Neutrophil (primary cell): ENCODE measurements around the gene HIBCH.
"Not testable (repeated sequence)": the region's sequence is repeated elsewhere in the genome, so short reads cannot be mapped to it uniquely, and the experiment has no call there.

ENCODE experiments used
- H3K27ac ChIP-seq: fragments of 200-600 bp; sonication (generic); 2 replicates; pipeline ENCODE4 v1.5.1; 2016; ENCODE audit warnings: mild to moderate bottlenecking, moderate library complexity
- H3K27me3 ChIP-seq: fragments of 200-600 bp; sonication (generic); 2 replicates; pipeline ENCODE4 v1.6.0; 2016; ENCODE audit warnings: mild to moderate bottlenecking
- H3K36me3 ChIP-seq: fragments of 200-600 bp; sonication (generic); 2 replicates; pipeline ENCODE4 v1.5.1; 2017
- H3K4me1 ChIP-seq, 2 experiments: fragments of 200-600 bp in 1 of 2; sonication (generic) in 1 of 2; 1 replicate in 1 of 2; 2 replicates in 1 of 2; pipeline versions ENCODE4 v1.5.1 to v1.6.1; 2013 to 2016; ENCODE audit warnings: low read depth in 1 of 2, low read length in 1 of 2, mild to moderate bottlenecking in 1 of 2, moderate library complexity in 1 of 2; ENCODE audit not compliant: control insufficient read depth in 1 of 2, insufficient read depth in 1 of 2
- H3K4me3 ChIP-seq, 2 experiments: fragments of 200-600 bp in 1 of 2; sonication (generic) in 1 of 2; 1 replicate in 1 of 2; 2 replicates in 1 of 2; pipeline ENCODE4 v1.5.1; 2013 to 2016; ENCODE audit warnings: low read depth in 1 of 2, low read length in 1 of 2, mild to moderate bottlenecking in 1 of 2, moderate library complexity in 1 of 2
- H3K9me3 ChIP-seq: fragments of 200-600 bp; sonication (generic); 2 replicates; pipeline ENCODE4 v1.5.1; 2016
- TF ChIP-seq, protein P1 (sequence below): fragments of 200-600 bp; sonication (generic); IDR thresholded peaks from 2 replicates; pipeline ENCODE4 v1.5.1; 2016; ENCODE audit warnings: antibody characterized with exemption

HIBCH gene

DNA sequence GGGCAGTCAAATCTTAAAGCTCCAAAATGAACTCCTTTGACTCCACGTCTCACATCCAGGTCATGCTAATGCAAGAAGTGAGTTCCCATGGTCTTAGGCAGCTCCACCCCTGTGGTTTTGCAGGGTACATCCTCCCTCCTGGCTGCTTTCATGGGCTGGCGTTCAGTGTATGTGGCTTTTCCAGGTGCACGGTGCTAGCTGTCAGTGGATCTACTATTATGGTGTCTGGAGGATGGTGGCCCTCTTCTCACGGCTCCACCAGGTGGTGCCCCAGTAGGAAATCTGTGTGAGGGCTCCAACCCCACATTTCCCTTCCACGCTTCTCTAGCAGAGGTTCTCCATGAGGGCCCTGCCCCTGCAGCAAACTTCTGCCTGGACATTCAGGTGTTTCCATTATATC lies 151.9 kb downstream of the HIBCH start:
- no peak overlapping the region for H3K4me3 ChIP-seq
- TF ChIP-seq, protein P1, sequence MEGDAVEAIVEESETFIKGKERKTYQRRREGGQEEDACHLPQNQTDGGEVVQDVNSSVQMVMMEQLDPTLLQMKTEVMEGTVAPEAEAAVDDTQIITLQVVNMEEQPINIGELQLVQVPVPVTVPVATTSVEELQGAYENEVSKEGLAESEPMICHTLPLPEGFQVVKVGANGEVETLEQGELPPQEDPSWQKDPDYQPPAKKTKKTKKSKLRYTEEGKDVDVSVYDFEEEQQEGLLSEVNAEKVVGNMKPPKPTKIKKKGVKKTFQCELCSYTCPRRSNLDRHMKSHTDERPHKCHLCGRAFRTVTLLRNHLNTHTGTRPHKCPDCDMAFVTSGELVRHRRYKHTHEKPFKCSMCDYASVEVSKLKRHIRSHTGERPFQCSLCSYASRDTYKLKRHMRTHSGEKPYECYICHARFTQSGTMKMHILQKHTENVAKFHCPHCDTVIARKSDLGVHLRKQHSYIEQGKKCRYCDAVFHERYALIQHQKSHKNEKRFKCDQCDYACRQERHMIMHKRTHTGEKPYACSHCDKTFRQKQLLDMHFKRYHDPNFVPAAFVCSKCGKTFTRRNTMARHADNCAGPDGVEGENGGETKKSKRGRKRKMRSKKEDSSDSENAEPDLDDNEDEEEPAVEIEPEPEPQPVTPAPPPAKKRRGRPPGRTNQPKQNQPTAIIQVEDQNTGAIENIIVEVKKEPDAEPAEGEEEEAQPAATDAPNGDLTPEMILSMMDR: no peak

DNA sequence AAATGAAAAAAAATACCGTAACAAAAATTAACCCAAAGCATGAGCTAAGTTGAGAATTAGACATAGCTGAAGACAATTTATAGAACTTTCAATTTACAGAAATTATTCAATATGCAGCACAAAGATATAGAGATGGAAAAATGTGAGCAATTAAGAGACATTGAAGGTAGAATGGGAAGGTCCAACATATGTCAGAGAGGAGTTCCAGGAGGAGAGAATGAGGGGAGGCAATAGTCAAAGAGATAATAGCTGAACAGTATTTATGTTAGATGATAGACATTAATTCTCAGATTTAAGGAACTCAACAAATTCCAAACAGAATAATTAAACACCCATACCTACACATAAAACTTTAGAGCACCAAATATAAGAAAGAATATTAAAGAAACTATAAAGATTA lies 154.1 kb downstream of the HIBCH start:
- TF ChIP-seq, protein P1: no peak
- no peak overlapping the region for H3K27ac ChIP-seq
- H3K27me3 ChIP-seq: no peaks in the 10 kb centered on the region
- H3K4me3 ChIP-seq: no peak overlapping the region
- H3K36me3 ChIP-seq: no peaks in the 10 kb centered on the region
- H3K9me3 ChIP-seq: no peaks in the 10 kb centered on the region
- H3K4me1 ChIP-seq: no peaks in the 10 kb centered on the region

More for the DNA sequence above, 151.9 kb downstream of the HIBCH start:
- Histone ChIP-seq H3K9me3 (no peaks in the 10 kb centered on the region), H3K4me1 (no peaks in the 10 kb centered on the region), H3K36me3 (no peaks in the 10 kb centered on the region), H3K27ac (no peak overlapping the region), H3K27me3 (no peaks in the 10 kb centered on the region)

DNA sequence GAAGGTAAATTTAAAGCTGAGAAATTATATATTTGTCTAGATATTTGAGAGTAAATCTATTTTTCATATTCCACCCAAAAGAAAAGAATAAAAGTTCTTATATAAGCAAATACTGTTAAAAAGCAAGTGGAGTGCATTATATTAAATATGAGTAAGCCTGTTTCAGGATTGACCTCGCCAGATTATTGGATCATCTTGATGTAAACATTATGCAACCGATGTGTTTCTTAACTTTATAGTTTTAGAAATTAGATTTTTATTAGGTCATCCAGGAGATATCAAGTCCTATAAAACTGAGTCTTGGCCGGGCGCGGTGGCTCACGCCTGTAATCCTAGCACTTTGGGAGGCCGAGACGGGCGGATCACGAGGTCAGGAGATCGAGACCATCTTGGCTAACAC lies 156.8 kb downstream of the HIBCH start:
- Histone ChIP-seq H3K36me3 (no peaks in the 10 kb centered on the region), H3K4me3 (no peak overlapping the region), H3K9me3 (no peaks in the 10 kb centered on the region), H3K4me1 (no peaks in the 10 kb centered on the region), H3K27me3 (no peaks in the 10 kb centered on the region), H3K27ac (no peak overlapping the region)
- TF ChIP-seq, protein P1: no peak

DNA sequence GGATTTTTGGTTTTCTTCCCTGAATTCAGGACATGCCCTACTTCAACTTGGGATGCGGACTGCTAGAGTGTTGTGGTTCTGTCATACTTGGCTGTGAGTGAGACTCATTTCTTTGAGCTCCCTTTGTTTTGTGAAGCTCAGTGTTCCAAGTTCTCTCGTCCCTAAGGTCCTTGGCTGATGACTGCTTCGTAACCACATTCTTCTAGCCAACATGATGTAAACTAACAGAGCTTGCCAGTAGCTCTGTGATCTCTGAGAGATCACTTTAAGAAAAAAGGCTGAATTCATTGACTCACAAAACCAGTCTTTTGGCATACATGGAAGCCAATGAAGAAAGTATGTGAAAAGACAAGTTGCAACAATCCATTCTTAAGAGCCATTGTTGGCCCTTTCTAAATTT lies 160.2 kb downstream of the HIBCH start:
- H3K4me1 ChIP-seq: peaks cover 6 to 7% of the 10 kb centered on the region in 2 experiments
- no peak overlapping the region for H3K4me3 ChIP-seq
- TF ChIP-seq, protein P1: no peak
- H3K9me3 ChIP-seq: no peaks in the 10 kb centered on the region
- H3K27me3 ChIP-seq: no peaks in the 10 kb centered on the region
- no peaks in the 10 kb centered on the region for H3K36me3 ChIP-seq
- H3K27ac ChIP-seq: no peak overlapping the region

DNA sequence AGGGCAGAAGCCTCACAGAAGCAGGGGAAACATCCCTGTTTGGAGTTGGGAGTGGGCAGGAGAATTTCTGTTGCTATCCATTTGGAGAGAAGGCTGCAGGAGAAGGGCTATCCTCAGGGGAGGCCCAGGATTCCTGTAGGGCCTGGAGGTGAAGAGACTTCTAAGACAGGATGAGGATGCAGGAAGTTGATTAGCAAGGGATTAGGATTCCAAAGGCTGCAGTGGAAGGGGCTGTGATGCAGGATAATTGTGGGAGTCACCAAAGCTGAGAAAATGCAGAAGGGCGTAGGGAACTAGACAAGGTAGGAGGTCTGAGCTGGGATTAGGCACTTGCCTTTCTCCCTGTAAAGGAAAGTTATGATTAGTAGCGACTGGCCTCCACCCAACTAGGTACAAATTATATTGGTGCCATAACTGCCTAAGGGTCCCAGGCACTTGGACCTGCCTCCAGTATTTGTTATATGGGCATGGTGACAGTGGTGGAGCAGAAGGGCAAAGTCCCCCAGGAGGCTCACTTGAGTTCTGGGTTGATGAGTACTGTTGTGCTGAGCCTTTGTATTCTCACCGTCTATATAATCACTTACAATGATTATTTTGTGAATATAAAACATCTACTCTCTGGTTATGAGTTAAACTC lies 160.7 kb downstream of the HIBCH start:
- Histone ChIP-seq H3K4me1 (peaks cover 12% of the 10 kb centered on the region in 2 experiments), H3K36me3 (no peaks in the 10 kb centered on the region), H3K27me3 (no peaks in the 10 kb centered on the region), H3K9me3 (no peaks in the 10 kb centered on the region), H3K4me3 (no peak overlapping the region), H3K27ac (no peak overlapping the region)
- TF ChIP-seq, protein P1: no peak

DNA sequence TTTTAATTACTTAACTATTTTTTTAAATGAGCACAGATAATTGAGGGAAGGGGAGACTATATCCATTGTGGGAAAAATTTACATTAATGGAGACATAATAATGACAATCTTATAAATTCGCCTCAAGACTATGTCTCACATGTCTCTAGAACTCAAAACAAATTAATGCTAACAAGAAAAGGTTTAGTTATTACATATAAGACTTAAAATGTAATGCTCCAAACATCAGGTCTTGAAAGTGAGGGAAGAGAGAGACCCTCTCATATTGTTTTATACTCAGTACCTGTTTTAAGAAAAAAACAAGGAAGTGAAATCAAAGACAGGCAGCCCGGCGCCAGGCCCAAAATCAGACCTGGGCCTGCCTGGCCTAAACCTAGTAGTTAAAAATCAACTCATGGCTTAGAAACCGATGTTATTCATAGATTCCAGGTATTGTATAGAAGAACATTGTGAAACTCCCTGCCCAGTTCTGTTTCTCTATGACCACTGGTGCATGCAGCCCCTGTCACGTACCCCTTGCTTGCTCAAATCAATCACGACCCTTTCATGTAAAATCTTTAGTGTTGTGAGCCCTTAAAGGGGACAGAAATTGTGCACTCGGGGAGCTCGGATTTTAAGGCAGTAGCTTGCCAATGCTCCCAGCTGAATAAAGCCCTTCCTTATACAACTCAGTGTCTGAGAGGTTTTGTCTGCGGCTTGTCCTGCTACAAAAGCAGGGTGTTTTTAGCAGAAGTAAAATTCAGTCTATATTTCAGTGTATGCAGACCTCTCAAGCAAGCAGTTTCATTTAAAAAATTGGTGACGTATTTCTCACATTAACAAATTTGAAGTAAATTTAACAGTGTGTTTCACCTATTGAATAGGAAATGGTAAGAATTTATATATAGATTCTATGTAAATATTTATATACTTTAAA lies 161.8 kb downstream of the HIBCH start:
- H3K4me3 ChIP-seq, H3K27me3 ChIP-seq, H3K9me3 ChIP-seq, H3K27ac ChIP-seq, H3K36me3 ChIP-seq: not testable (repeated sequence)
- H3K4me1 ChIP-seq: peaks cover 14 to 15% of the 10 kb centered on the region in 2 experiments
